ENCODE data around the gene TSC22D4.

TSC22D4 gene

GRCh38 chr7:100472854-100473499, 6.0 kb downstream of the TSC22D4 start:
- FAIRE-seq, result no peak
- no peak for DNase-seq (ENCODE audit: insufficient read length, low spot score)
- no peak for TF ChIP-seq POLR2A (IDR thresholded peaks at IDR 0.05; ENCODE audit: low read depth, low read length)
- no peak for TF ChIP-seq POU2F2 (IDR thresholded peaks at IDR 0.05; ENCODE audit: low read depth, low read length)
- TF ChIP-seq SPI1 (IDR thresholded peaks at IDR 0.05; ENCODE audit: low read depth, low read length), result no peak
- TF ChIP-seq POLR2AphosphoS5 (IDR thresholded peaks at IDR 0.05; ENCODE audit: low read depth, low read length), result no peak
- no peak for TF ChIP-seq TAF1 (IDR thresholded peaks at IDR 0.05; ENCODE audit: low read depth, low read length)
- TF ChIP-seq PAX5 (IDR thresholded peaks at IDR 0.05; ENCODE audit: insufficient read depth, low read length, severe bottlenecking), result no peak

- DNase-seq (ENCODE audit: insufficient read length, low spot score) (no peak), FAIRE-seq (no peak)
- TF ChIP-seq POLR2A (IDR thresholded peaks at IDR 0.05; ENCODE audit: low read depth, low read length), result no peak
- no peak for TF ChIP-seq PAX5 (IDR thresholded peaks at IDR 0.05; ENCODE audit: insufficient read depth, low read length, severe bottlenecking)
- TF ChIP-seq POU2F2 (IDR thresholded peaks at IDR 0.05; ENCODE audit: low read depth, low read length), result no peak
- TF ChIP-seq POLR2AphosphoS5 (IDR thresholded peaks at IDR 0.05; ENCODE audit: low read depth, low read length), result no peak
- TF ChIP-seq TAF1 (IDR thresholded peaks at IDR 0.05; ENCODE audit: low read depth, low read length), result no peak
- TF ChIP-seq SPI1 (IDR thresholded peaks at IDR 0.05; ENCODE audit: low read depth, low read length), result no peak
Observed at GRCh38 chr7:100472121-100472851, 6.7 kb downstream of the TSC22D4 start.

GRCh38 chr7:100471021-100471420, 8.0 kb downstream of the TSC22D4 start:
- FAIRE-seq (no peak), DNase-seq (ENCODE audit: insufficient read length, low spot score) (no peak)
- TF ChIP-seq POLR2AphosphoS5 (IDR thresholded peaks at IDR 0.05; ENCODE audit: low read depth, low read length), result no peak
- TF ChIP-seq SPI1 (IDR thresholded peaks at IDR 0.05; ENCODE audit: low read depth, low read length), result no peak
- TF ChIP-seq POLR2A (IDR thresholded peaks at IDR 0.05; ENCODE audit: low read depth, low read length), result no peak
- no peak for TF ChIP-seq POU2F2 (IDR thresholded peaks at IDR 0.05; ENCODE audit: low read depth, low read length)
- TF ChIP-seq TAF1 (IDR thresholded peaks at IDR 0.05; ENCODE audit: low read depth, low read length), result no peak
- no peak for TF ChIP-seq PAX5 (IDR thresholded peaks at IDR 0.05; ENCODE audit: insufficient read depth, low read length, severe bottlenecking)

GRCh38 chr7:100469227-100470044, 9.6 kb downstream of the TSC22D4 start:
- DNase-seq (ENCODE audit: insufficient read length, low spot score), result peak; percentile 97
- TF ChIP-seq POU2F2 (IDR thresholded peaks at IDR 0.05; ENCODE audit: low read depth, low read length) (no peak), POLR2AphosphoS5 (IDR thresholded peaks at IDR 0.05; ENCODE audit: low read depth, low read length) (no peak; the same call in 1 of the 2 replicates), PAX5 (IDR thresholded peaks at IDR 0.05; ENCODE audit: insufficient read depth, low read length, severe bottlenecking) (no peak), SPI1 (IDR thresholded peaks at IDR 0.05; ENCODE audit: low read depth, low read length) (no peak), TAF1 (IDR thresholded peaks at IDR 0.05; ENCODE audit: low read depth, low read length) (no peak)
- peak; percentile 16 for FAIRE-seq

- no peak for TF ChIP-seq POLR2A (IDR thresholded peaks at IDR 0.05; ENCODE audit: low read depth, low read length)
- TF ChIP-seq PAX5 (IDR thresholded peaks at IDR 0.05; ENCODE audit: insufficient read depth, low read length, severe bottlenecking), result no peak
- no peak for TF ChIP-seq POU2F2 (IDR thresholded peaks at IDR 0.05; ENCODE audit: low read depth, low read length)
- TF ChIP-seq SPI1 (IDR thresholded peaks at IDR 0.05; ENCODE audit: low read depth, low read length), result no peak
- no peak for TF ChIP-seq TAF1 (IDR thresholded peaks at IDR 0.05; ENCODE audit: low read depth, low read length)
- no peak for TF ChIP-seq POLR2AphosphoS5 (IDR thresholded peaks at IDR 0.05; ENCODE audit: low read depth, low read length)
- no peak for FAIRE-seq
- no peak for DNase-seq (ENCODE audit: insufficient read length, low spot score)
Observed at GRCh38 chr7:100467638-100468373, 11.2 kb downstream of the TSC22D4 start.

- no peak for TF ChIP-seq TAF1 (IDR thresholded peaks at IDR 0.05; ENCODE audit: low read depth, low read length)
- TF ChIP-seq POLR2A (IDR thresholded peaks at IDR 0.05; ENCODE audit: low read depth, low read length), result no peak
- TF ChIP-seq POU2F2 (IDR thresholded peaks at IDR 0.05; ENCODE audit: low read depth, low read length), result no peak
- no peak for TF ChIP-seq SPI1 (IDR thresholded peaks at IDR 0.05; ENCODE audit: low read depth, low read length)
- no peak for TF ChIP-seq POLR2AphosphoS5 (IDR thresholded peaks at IDR 0.05; ENCODE audit: low read depth, low read length)
- TF ChIP-seq PAX5 (IDR thresholded peaks at IDR 0.05; ENCODE audit: insufficient read depth, low read length, severe bottlenecking), result no peak
- FAIRE-seq, result no peak
Observed at GRCh38 chr7:100466653-100467605, 12.1 kb downstream of the TSC22D4 start.

GRCh38 chr7:100465702-100466311, 13.2 kb downstream of the TSC22D4 start:
- TF ChIP-seq POU2F2 (IDR thresholded peaks at IDR 0.05; ENCODE audit: low read depth, low read length) (no peak), POLR2A (IDR thresholded peaks at IDR 0.05; ENCODE audit: low read depth, low read length) (no peak)
- FAIRE-seq (no peak), DNase-seq (ENCODE audit: insufficient read length, low spot score) (no peak)

More at GRCh38 chr7:100466653-100467605, 12.1 kb downstream of the TSC22D4 start:
- DNase-seq (ENCODE audit: insufficient read length, low spot score), result no peak

- DNase-seq (ENCODE audit: insufficient read length, low spot score) (no peak), FAIRE-seq (no peak)
- no peak for TF ChIP-seq POLR2AphosphoS5 (IDR thresholded peaks at IDR 0.05; ENCODE audit: low read depth, low read length)
Observed at GRCh38 chr7:100465299-100465698, 13.7 kb downstream of the TSC22D4 start.

Data from GM12891 (cell line).